CD8-positive, alpha-beta memory T cell (primary cell): ENCODE measurements around the gene PIP4K2A. TPM values are rescaled to one million over a fixed set of nuclear protein-coding genes. Genes with fewer than 3 reads are reported as not detected.

Experiments
- CTCF ChIA-PET: fragments of 350-600 bp; sonication (Branson Sonifier 250); formaldehyde crosslinking; loops from one replicate; lab custom pipeline; 2021; ENCODE audit warnings: antibody characterized with exemption; lab: Charles Lee
- POLR2A ChIA-PET: fragments of 350-600 bp; sonication (Branson Sonifier 250); formaldehyde crosslinking; loops from one replicate; lab custom pipeline; 2021; ENCODE audit warnings: antibody characterized with exemption; lab: Charles Lee
- DNase-seq, 5 donors: peaks; one replicate each; pipeline versions ENCODE4 v3.0.0 to v3.0.0-alpha.2; 2020 to 2022; ENCODE audit warnings: mixed read lengths in 1 of 5
- H3K27ac ChIP-seq: one replicate; pipeline ENCODE4 v1.7.0; 2013; ENCODE audit warnings: low read depth, mild to moderate bottlenecking, low read length, moderate library complexity
- H3K27me3 ChIP-seq: 2 replicates; pipeline ENCODE4 v1.7.0; 2013; ENCODE audit warnings: low read length, mild to moderate bottlenecking; ENCODE audit not compliant: insufficient read depth, poor library complexity, severe bottlenecking
- H3K36me3 ChIP-seq: 2 replicates; pipeline ENCODE4 v1.7.0; 2013; ENCODE audit warnings: mild to moderate bottlenecking, low read length, moderate library complexity; ENCODE audit not compliant: insufficient read depth
- H3K4me1 ChIP-seq: 2 replicates; pipeline ENCODE4 v1.7.0; 2013; ENCODE audit warnings: mild to moderate bottlenecking, low read length, moderate library complexity; ENCODE audit not compliant: insufficient read depth
- H3K4me3 ChIP-seq: 2 replicates; pipeline ENCODE4 v1.7.0; 2013; ENCODE audit warnings: mild to moderate bottlenecking, low read length
- H3K9me3 ChIP-seq: 2 replicates; pipeline ENCODE4 v1.7.0; 2013; ENCODE audit warnings: mild to moderate bottlenecking, low read length
- H3K27ac Mint-ChIP-seq, 8 donors: one replicate each; pipeline ENCODE4 v1.8.0; 2020 to 2021; ENCODE audit warnings: mixed read lengths in 8 of 8, mild to moderate bottlenecking in 6 of 8, inconsistent platforms in 3 of 8, moderate library complexity in 3 of 8
- H3K27me3 Mint-ChIP-seq, 2 donors: one replicate each; pipeline ENCODE4 v1.8.0; 2020 to 2021; ENCODE audit warnings: mixed read lengths in 2 of 2, mild to moderate bottlenecking in 1 of 2, moderate library complexity in 1 of 2
- H3K36me3 Mint-ChIP-seq, 3 donors: one replicate each; pipeline ENCODE4 v1.8.0; 2020 to 2021; ENCODE audit warnings: mixed read lengths in 3 of 3, inconsistent platforms in 1 of 3, mild to moderate bottlenecking in 1 of 3
- H3K4me1 Mint-ChIP-seq, 3 donors: one replicate each; pipeline ENCODE4 v1.8.0; 2020 to 2021; ENCODE audit warnings: mixed read lengths in 3 of 3, inconsistent platforms in 1 of 3, mild to moderate bottlenecking in 1 of 3
- H3K4me3 Mint-ChIP-seq, 7 donors: one replicate each; pipeline ENCODE4 v1.8.0; 2020 to 2021; ENCODE audit warnings: mixed read lengths in 7 of 7, mild to moderate bottlenecking in 6 of 7, moderate library complexity in 4 of 7, inconsistent platforms in 2 of 7
- H3K9me3 Mint-ChIP-seq, 5 donors: one replicate each; pipeline ENCODE4 v1.8.0; 2020 to 2022; ENCODE audit warnings: mixed read lengths in 5 of 5, mild to moderate bottlenecking in 3 of 5, moderate library complexity in 2 of 5, inconsistent platforms in 1 of 5
- polyA plus RNA-seq: library from polyadenylated mRNA; unstranded; fragments of 300-500 nt; fragmentation: Illumina TruSeq; gene quantifications from one replicate; pipeline ENCODE4 v1.2.3, GENCODE V29; 2021
- total RNA-seq, 2 experiments: library from RNA; stranded (reverse); gene quantifications; one replicate each; pipeline ENCODE4 v1.2.3, GENCODE V29; 2021

PIP4K2A gene
- total and polyA plus RNA-seq, 3 experiments from 2014 or later = 116 to 130 (median 120) TPM

DNA sequence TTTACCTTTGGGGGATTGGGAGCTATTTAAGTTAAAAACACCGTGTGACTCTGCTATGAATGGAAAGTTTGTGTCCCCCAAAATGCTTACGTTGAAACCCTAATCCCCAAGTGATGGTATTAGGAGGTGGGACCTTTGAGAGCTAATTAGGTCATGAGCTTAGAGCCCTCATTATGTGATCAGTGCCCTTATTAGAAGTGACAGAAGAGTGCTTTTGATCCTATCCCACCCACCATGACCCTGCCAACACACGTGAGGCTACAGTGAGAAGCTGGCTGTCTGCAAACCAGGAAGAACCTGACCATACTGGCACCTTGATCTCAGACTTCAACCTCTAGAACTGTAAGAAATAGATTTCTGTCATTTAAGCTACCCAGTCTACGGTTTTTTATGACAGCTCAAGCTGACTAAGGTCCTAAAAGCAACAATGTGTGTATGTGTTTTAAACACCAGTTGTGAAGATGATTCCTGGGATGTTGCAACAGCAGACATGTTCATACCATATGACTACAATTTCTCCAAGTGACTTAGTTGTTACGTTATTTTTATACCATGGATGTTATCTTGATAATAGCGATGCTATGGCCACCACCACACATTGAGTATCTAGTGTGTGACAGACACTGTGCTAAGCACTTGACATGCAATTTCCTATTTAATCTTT, 124.4 kb downstream of the PIP4K2A start:
- H3K4me1 Mint-ChIP-seq = peaks cover 71 to 90% (median 88%) of the 10 kb centered on the region in 3 donors
- DNase-seq = no peak
- ChIA-PET CTCF (interaction anchor here (1.2 to 1.5 kb wide), 3 partner anchors 16 to 398 kb away, joined by 3 to 4 read pairs (median 3); no protein-coding TSS in a partner anchor), POLR2A (no interaction called here)
- H3K4me3 Mint-ChIP-seq = no peak overlapping the region
- H3K36me3 ChIP-seq = peaks cover 32% of the 10 kb centered on the region
- peaks cover 10 to 86% (median 27%) of the 10 kb centered on the region in 3 donors for H3K36me3 Mint-ChIP-seq
- H3K9me3 ChIP-seq = no peaks in the 10 kb centered on the region
- H3K27ac Mint-ChIP-seq = peak overlapping the region in 7 of 8 donors; percentile 16 to 93 (median 75)
- H3K9me3 Mint-ChIP-seq = no peaks in the 10 kb centered on the region
- no peak overlapping the region for H3K27ac ChIP-seq
- H3K4me1 ChIP-seq = peaks cover 21% of the 10 kb centered on the region
- no peak overlapping the region for H3K4me3 ChIP-seq
- no peaks in the 10 kb centered on the region for H3K27me3 ChIP-seq
- H3K27me3 Mint-ChIP-seq = peaks cover 0 to 3% of the 10 kb centered on the region in 2 donors

DNA sequence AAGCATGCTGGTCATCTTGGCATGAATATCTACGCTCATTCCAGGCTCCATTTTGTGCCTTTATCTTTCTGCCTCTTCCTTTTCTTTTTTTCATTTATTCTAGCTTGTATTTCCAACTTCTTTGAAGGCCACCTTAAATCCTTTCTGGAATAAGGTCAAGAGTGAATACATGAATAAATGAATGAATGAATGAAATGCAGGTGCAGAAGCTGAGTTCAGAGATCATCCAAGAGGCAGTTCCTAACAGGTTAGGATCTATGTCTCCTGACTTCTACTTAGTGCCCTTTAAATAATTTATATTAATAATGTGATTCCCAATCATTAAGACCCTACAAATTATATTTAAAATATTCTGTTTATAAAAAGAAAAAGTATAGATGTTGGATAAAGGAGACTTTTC, 125.9 kb downstream of the PIP4K2A start:
- H3K36me3 ChIP-seq = peaks cover 40% of the 10 kb centered on the region
- no peaks in the 10 kb centered on the region for H3K9me3 ChIP-seq
- peaks cover 0 to 3% of the 10 kb centered on the region in 2 donors for H3K27me3 Mint-ChIP-seq
- no peaks in the 10 kb centered on the region for H3K9me3 Mint-ChIP-seq
- no peak overlapping the region for H3K27ac ChIP-seq
- H3K36me3 Mint-ChIP-seq = peaks cover 10 to 91% (median 29%) of the 10 kb centered on the region in 3 donors
- ChIA-PET POLR2A (interaction anchor here (1.1 kb wide), 1 partner anchor 31 kb away, joined by 3 read pairs; no protein-coding TSS in a partner anchor), CTCF (interaction anchor here (1.2 to 1.7 kb wide), 2 partner anchors 13 to 15 kb away, joined by 3 read pairs; no protein-coding TSS in a partner anchor)
- no peaks in the 10 kb centered on the region for H3K27me3 ChIP-seq
- H3K4me3 Mint-ChIP-seq = peak overlapping the region in 1 of 7 donors; percentile 37
- peaks cover 11% of the 10 kb centered on the region for H3K4me1 ChIP-seq
- H3K4me3 ChIP-seq = no peak overlapping the region
- peak overlapping the region in 7 of 8 donors; percentile 25 to 81 (median 67) for H3K27ac Mint-ChIP-seq
- DNase-seq = no peak
- peaks cover 71 to 93% (median 91%) of the 10 kb centered on the region in 3 donors for H3K4me1 Mint-ChIP-seq

GRCh38 chr10:22583683-22584082, 130.7 kb downstream of the PIP4K2A start:
- Mint-ChIP-seq H3K4me1 (peaks cover 60 to 91% (median 83%) of the 10 kb centered on the region in 3 donors), H3K27me3 (no peaks in the 10 kb centered on the region), H3K9me3 (no peaks in the 10 kb centered on the region), H3K27ac (peak overlapping the region in 5 of 8 donors; percentile 2 to 91 (median 40)), H3K36me3 (peaks cover 4 to 90% (median 23%) of the 10 kb centered on the region in 3 donors), H3K4me3 (peak overlapping the region in 1 of 7 donors; percentile 33)
- Histone ChIP-seq H3K4me1 (peaks cover 3% of the 10 kb centered on the region), H3K36me3 (peaks cover 42% of the 10 kb centered on the region), H3K9me3 (no peaks in the 10 kb centered on the region), H3K27ac (no peak overlapping the region), H3K4me3 (no peak overlapping the region), H3K27me3 (no peaks in the 10 kb centered on the region)
- ChIA-PET CTCF (interaction anchor here (0.8 to 5.2 kb wide), 6 partner anchors 10 to 405 kb away, joined by 3 to 42 read pairs (median 6); no protein-coding TSS in a partner anchor), POLR2A (interaction anchor here (0.7 kb wide), 1 partner anchor 9 kb away, joined by 3 read pairs; no protein-coding TSS in a partner anchor)
- DNase-seq = no peak

- CTCF ChIA-PET = interaction anchor here (1.1 to 5.2 kb wide), 4 partner anchors 8 to 407 kb away, joined by 3 to 42 read pairs (median 6); no protein-coding TSS in a partner anchor
- POLR2A ChIA-PET = interaction anchor here (0.8 kb wide), 1 partner anchor 132 kb away, joined by 17 read pairs; no protein-coding TSS in a partner anchor
- H3K27ac Mint-ChIP-seq = peak overlapping the region; percentile 27 to 84 (median 64)
- peaks cover 59 to 89% (median 83%) of the 10 kb centered on the region in 3 donors for H3K4me1 Mint-ChIP-seq
- no peak overlapping the region for H3K4me3 ChIP-seq
- H3K4me3 Mint-ChIP-seq = no peak overlapping the region
- H3K27ac ChIP-seq = no peak overlapping the region
- no peaks in the 10 kb centered on the region for H3K27me3 Mint-ChIP-seq
- H3K36me3 ChIP-seq = peaks cover 30% of the 10 kb centered on the region
- no peak for DNase-seq
- no peaks in the 10 kb centered on the region for H3K9me3 Mint-ChIP-seq
- peaks cover 4 to 89% (median 29%) of the 10 kb centered on the region in 3 donors for H3K36me3 Mint-ChIP-seq
- H3K4me1 ChIP-seq = no peaks in the 10 kb centered on the region
- H3K9me3 ChIP-seq = no peaks in the 10 kb centered on the region
- H3K27me3 ChIP-seq = no peaks in the 10 kb centered on the region
These were observed 132.9 kb downstream of the PIP4K2A start for GRCh38 chr10:22581461-22581860.

GRCh38 chr10:22580711-22581110, 133.7 kb downstream of the PIP4K2A start:
- Mint-ChIP-seq H3K4me1 (peaks cover 54 to 85% (median 84%) of the 10 kb centered on the region in 3 donors), H3K36me3 (peaks cover 0 to 92% (median 27%) of the 10 kb centered on the region in 3 donors), H3K27me3 (no peaks in the 10 kb centered on the region), H3K9me3 (no peaks in the 10 kb centered on the region), H3K27ac (peak overlapping the region in 7 of 8 donors; percentile 48 to 86 (median 70)), H3K4me3 (no peak overlapping the region)
- Histone ChIP-seq H3K27ac (no peak overlapping the region), H3K36me3 (peaks cover 30% of the 10 kb centered on the region), H3K9me3 (no peaks in the 10 kb centered on the region), H3K4me1 (no peaks in the 10 kb centered on the region), H3K4me3 (no peak overlapping the region), H3K27me3 (no peaks in the 10 kb centered on the region)
- POLR2A ChIA-PET = interaction anchor here (0.8 kb wide), 1 partner anchor 133 kb away, joined by 17 read pairs; no protein-coding TSS in a partner anchor
- no peak for DNase-seq
- CTCF ChIA-PET = interaction anchor here (1.1 to 1.2 kb wide), 2 partner anchors 37 to 146 kb away, joined by 3 to 5 read pairs; no protein-coding TSS in a partner anchor

DNA sequence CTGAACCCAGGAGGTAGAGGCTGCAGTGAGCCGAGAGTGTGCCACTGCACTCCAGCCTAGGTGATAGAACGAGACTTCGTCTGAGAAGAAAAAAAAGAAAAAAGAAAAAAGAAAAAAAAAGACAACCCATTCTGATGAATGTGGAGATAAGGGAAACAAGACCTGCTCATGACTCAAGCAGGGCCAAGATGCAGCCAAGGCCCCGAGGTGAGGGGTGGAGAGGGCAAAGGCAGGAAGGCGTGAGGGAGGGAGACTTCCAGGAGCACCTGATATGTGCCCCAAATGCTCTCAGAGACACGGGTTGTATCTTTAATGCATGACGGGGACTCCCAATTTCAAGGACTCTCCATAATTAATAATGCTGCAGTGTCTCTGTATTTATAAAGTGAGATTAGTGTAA, 134.6 kb downstream of the PIP4K2A start:
- H3K9me3 Mint-ChIP-seq = no peaks in the 10 kb centered on the region
- Histone ChIP-seq H3K4me3 (no peak overlapping the region), H3K36me3 (peaks cover 30% of the 10 kb centered on the region), H3K4me1 (no peaks in the 10 kb centered on the region), H3K9me3 (no peaks in the 10 kb centered on the region), H3K27me3 (no peaks in the 10 kb centered on the region), H3K27ac (no peak overlapping the region)
- no peak for DNase-seq
- H3K27me3 Mint-ChIP-seq = no peaks in the 10 kb centered on the region
- CTCF ChIA-PET = no interaction called here
- POLR2A ChIA-PET = no interaction called here
- peaks cover 0 to 93% (median 29%) of the 10 kb centered on the region in 3 donors for H3K36me3 Mint-ChIP-seq
- peak overlapping the region in 5 of 8 donors; percentile 54 to 86 (median 70) for H3K27ac Mint-ChIP-seq
- H3K4me1 Mint-ChIP-seq = peaks cover 56 to 88% (median 87%) of the 10 kb centered on the region in 3 donors
- H3K4me3 Mint-ChIP-seq = peak overlapping the region in 1 of 7 donors; percentile 54

DNA sequence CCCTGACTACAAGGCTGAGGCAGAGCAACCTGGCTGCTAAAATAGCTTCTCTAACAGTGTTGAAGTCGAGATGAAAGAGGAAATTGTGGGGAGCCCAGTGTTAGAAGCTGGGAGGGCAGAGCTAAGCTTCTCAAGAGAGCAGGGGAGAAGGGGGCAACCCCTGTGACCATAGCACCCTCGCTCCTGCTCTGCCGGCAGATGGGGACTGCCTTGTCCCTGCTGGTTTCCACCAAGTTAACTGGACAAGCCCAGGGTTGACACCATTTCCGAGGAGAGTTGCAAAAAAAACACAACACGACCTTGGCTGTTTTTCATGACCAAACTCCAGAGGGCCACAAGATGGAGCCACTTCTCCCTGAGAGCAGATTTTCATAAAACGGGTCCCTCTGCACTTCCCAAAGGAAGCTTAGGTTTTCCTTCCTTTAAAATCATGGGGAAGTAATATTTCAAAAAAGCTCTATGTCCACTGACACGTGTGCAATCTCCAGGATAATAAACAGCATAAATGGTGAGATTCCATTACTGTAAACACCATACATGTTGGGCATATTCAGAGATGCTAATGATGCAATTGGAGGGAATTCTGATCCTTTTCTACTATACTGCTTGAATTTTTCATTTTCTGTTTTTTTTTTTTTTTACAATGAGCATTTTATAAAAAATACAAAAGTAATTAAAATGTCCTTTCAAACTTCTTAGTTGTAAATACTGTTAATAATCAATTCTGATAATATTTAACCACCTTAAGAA, 140.4 kb downstream of the PIP4K2A start:
- H3K27ac ChIP-seq = peak overlapping the region; percentile 35
- peaks cover 23% of the 10 kb centered on the region for H3K36me3 ChIP-seq
- Mint-ChIP-seq H3K4me1 (peaks cover 66 to 89% (median 87%) of the 10 kb centered on the region in 3 donors), H3K9me3 (no peaks in the 10 kb centered on the region), H3K27ac (peak overlapping the region; percentile 68 to 96 (median 90)), H3K27me3 (no peaks in the 10 kb centered on the region), H3K36me3 (peaks cover 4 to 88% (median 40%) of the 10 kb centered on the region in 3 donors), H3K4me3 (peak overlapping the region; percentile 4 to 82 (median 58))
- H3K4me3 ChIP-seq = no peak overlapping the region
- peak in 4 of 5 donors; percentile 3 to 64 (median 40) for DNase-seq
- peaks cover 33% of the 10 kb centered on the region for H3K4me1 ChIP-seq
- H3K9me3 ChIP-seq = no peaks in the 10 kb centered on the region
- ChIA-PET POLR2A (interaction anchor here (0.8 to 1.4 kb wide), 4 partner anchors 9 to 1078 kb away, joined by 3 to 4 read pairs (median 4); partner anchors contain the start of gene PIP4K2A), CTCF (interaction anchor here (0.7 to 5.5 kb wide), 45 partner anchors 10 to 1078 kb away, joined by 3 to 42 read pairs (median 4); no protein-coding TSS in a partner anchor)
- H3K27me3 ChIP-seq = no peaks in the 10 kb centered on the region
